Endothelial cell of umbilical vein (primary cell): Measurements from ENCODE around the gene AKT3. TPM values are rescaled to one million over a fixed set of nuclear protein-coding genes. Genes with fewer than 3 reads are reported as not detected.

Source experiments
- BruUV-seq: library from RNA; stranded (reverse); fragments of 400-500 nt; replicated peaks from 2 replicates; lab custom pipeline; 2021; lab: Mats Ljungman, UMichigan
- CTCF ChIA-PET: fragments of 300-600, 350-600 bp; sonication (Branson Sonifier 250); formaldehyde crosslinking; loops from one replicate; lab custom pipeline; 2021; ENCODE audit warnings: antibody characterized with exemption, inconsistent platforms; lab: Charles Lee
- POLR2A ChIA-PET: fragments of 300-600, 350-600 bp; sonication (Branson Sonifier 250); formaldehyde crosslinking; loops from one replicate; lab custom pipeline; 2021; ENCODE audit warnings: antibody characterized with exemption, inconsistent platforms; lab: Charles Lee
- DNase-seq: peaks from one replicate; pipeline ENCODE4 v3.0.0-alpha.2; 2011; ENCODE audit warnings: low read depth, low spot score
- FAIRE-seq: peaks from 2 replicates; lab custom pipeline; 2011; peaks lifted over from hg19 to GRCh38; lab: Jason Lieb, UNC
- H2AFZ ChIP-seq: 2 replicates; pipeline ENCODE4 v1.6.0; 2012; ENCODE audit warnings: low read depth, low read length, control low read depth, inconsistent platforms
- H3K27ac ChIP-seq: 2 replicates; pipeline ENCODE4 v1.5.1; 2011; ENCODE audit warnings: low read depth, mild to moderate bottlenecking, control low read depth, low read length, moderate library complexity; ENCODE audit not compliant: insufficient read depth
- H3K27me3 ChIP-seq, 2 experiments: 2 replicates each; pipeline versions ENCODE4 v1.6.0 to v1.6.1; 2011; ENCODE audit warnings: low read length in 2 of 2, mixed read lengths in 1 of 2; ENCODE audit not compliant: control insufficient read depth in 2 of 2, insufficient read depth in 2 of 2
- H3K36me3 ChIP-seq, 2 experiments: 2 replicates in 1 of 2; 3 replicates in 1 of 2; pipeline ENCODE4 v1.5.1; 2011; ENCODE audit warnings: low read length in 2 of 2, mild to moderate bottlenecking in 1 of 2, moderate library complexity in 1 of 2; ENCODE audit not compliant: control insufficient read depth in 2 of 2, insufficient read depth in 2 of 2; ENCODE audit errors: extremely low read depth in 1 of 2
- H3K4me1 ChIP-seq: 3 replicates; pipeline ENCODE4 v1.5.1; 2011; ENCODE audit warnings: mild to moderate bottlenecking, low read length; ENCODE audit not compliant: control insufficient read depth, insufficient read depth; ENCODE audit errors: extremely low read depth
- H3K4me2 ChIP-seq: 2 replicates; pipeline ENCODE4 v1.6.1; 2011; ENCODE audit warnings: low read length, control low read depth, mixed read lengths; ENCODE audit not compliant: insufficient read depth
- H3K4me3 ChIP-seq, 3 experiments: fragments of 200-600 bp in 1 of 3; sonication (generic), shearing (Covaris generic) in 1 of 3; replicated peaks in 1 of 3; 2 replicates each; pipeline ENCODE4 v1.5.1; 2011 to 2016; ENCODE audit warnings: control low read depth in 3 of 3, low read length in 3 of 3, mild to moderate bottlenecking in 2 of 3, inconsistent platforms in 1 of 3, low read depth in 1 of 3, moderate library complexity in 1 of 3; ENCODE audit not compliant: insufficient read depth in 1 of 3
- H3K79me2 ChIP-seq: 2 replicates; pipeline ENCODE4 v1.6.0; 2012; ENCODE audit warnings: low read length, inconsistent platforms; ENCODE audit not compliant: control insufficient read depth, insufficient read depth
- H3K9ac ChIP-seq: replicated peaks from 2 replicates; pipeline ENCODE3; 2011; ENCODE audit warnings: low read length, control low read depth; ENCODE audit not compliant: insufficient read depth; ENCODE audit errors: extremely low read depth
- H3K9me1 ChIP-seq: replicated peaks from 3 replicates; pipeline ENCODE4 v1.6.0; 2011; ENCODE audit warnings: mild to moderate bottlenecking, low read length; ENCODE audit not compliant: control insufficient read depth, insufficient read depth; ENCODE audit errors: extremely low read depth
- H3K9me3 ChIP-seq: replicated peaks from 2 replicates; pipeline ENCODE4 v1.5.1; 2012; ENCODE audit warnings: low read length, inconsistent platforms; ENCODE audit not compliant: control insufficient read depth, insufficient read depth
- H4K20me1 ChIP-seq: replicated peaks from 2 replicates; pipeline ENCODE3; 2011; ENCODE audit warnings: mild to moderate bottlenecking, low read length; ENCODE audit not compliant: control insufficient read depth, insufficient read depth; ENCODE audit errors: extremely low read depth
- EZH2 ChIP-seq: IDR thresholded peaks from 2 replicates; pipeline ENCODE4 v1.6.1; 2012; ENCODE audit warnings: borderline replicate concordance, low read depth, mild to moderate bottlenecking, moderate library complexity, low read length, inconsistent platforms; ENCODE audit not compliant: severe bottlenecking
- FOS ChIP-seq: IDR thresholded peaks from 2 replicates; pipeline ENCODE4 v1.6.1; 2011; ENCODE audit warnings: mild to moderate bottlenecking, low read length, moderate library complexity, borderline replicate concordance; ENCODE audit not compliant: insufficient read depth
- GATA2 ChIP-seq: IDR thresholded peaks from 2 replicates; pipeline ENCODE4 v1.7.0; 2011; ENCODE audit warnings: low read depth, mild to moderate bottlenecking, moderate library complexity, mixed read lengths, low read length; ENCODE audit not compliant: insufficient read length, insufficient read depth
- JUN ChIP-seq: IDR thresholded peaks from 2 replicates; pipeline ENCODE4 v1.6.1; 2011; ENCODE audit warnings: borderline replicate concordance, low read depth; ENCODE audit not compliant: insufficient read length, insufficient read depth
- MYC ChIP-seq: IDR thresholded peaks from one replicate; pipeline ENCODE4 v1.6.1; 2011; ENCODE audit warnings: mild to moderate bottlenecking, low read depth, low read length
- POLR2A ChIP-seq: IDR thresholded peaks from 2 replicates; pipeline ENCODE4 v1.6.1; 2012; ENCODE audit warnings: low read depth, mild to moderate bottlenecking, control low read depth, low read length
- POLR2AphosphoS5 ChIP-seq: IDR thresholded peaks from 2 replicates; pipeline ENCODE4 v1.6.1; 2012; ENCODE audit warnings: low read depth, mild to moderate bottlenecking, control low read depth, low read length, moderate library complexity; ENCODE audit not compliant: insufficient read depth
- dilution Hi-C: fragments of 300-500 bp; cut with MboI; formaldehyde crosslinking; loops from one replicate; pipeline ENCODE4 v1.15.0; 2019; ENCODE audit warnings: low sequenced_read_pairs; ENCODE audit not compliant: extremely low pct_ligation_motif_present
- intact Hi-C: fragments of 100-400 bp; cut with micrococcal nuclease; formaldehyde crosslinking; loops from one replicate; pipeline ENCODE4 v1.10.0; 2022
- polyA plus RNA-seq, 4 experiments: library from polyadenylated mRNA; depleted of rRNA in 3 of 4; stranded (reverse) in 3 of 4; unstranded in 1 of 4; fragments of >200 nt; gene quantifications; 2 replicates each; pipeline versions ENCODE4 v1.2.1 to v1.2.3, GENCODE V29; 2011 to 2012; ENCODE audit warnings: missing spikeins in 1 of 4
- total RNA-seq: library from RNA; stranded (reverse); gene quantifications from 2 replicates; pipeline ENCODE4 v1.2.3, GENCODE V29; 2021
- TF ChIP-seq, protein P1 (sequence below): IDR thresholded peaks from 2 replicates; pipeline ENCODE4 v1.6.1; 2011; ENCODE audit not compliant: insufficient read depth, insufficient read length
- TF ChIP-seq, protein P2 (sequence below), 2 donors: IDR thresholded peaks; 1 replicate in 1 of 2; 2 replicates in 1 of 2; pipeline ENCODE4 v1.5.1; 2011; ENCODE audit warnings: low read length in 2 of 2, mild to moderate bottlenecking in 2 of 2, moderate library complexity in 2 of 2, control low read depth in 1 of 2, inconsistent platforms in 1 of 2, low read depth in 1 of 2; ENCODE audit not compliant: insufficient read depth in 1 of 2; ENCODE audit errors: extremely low read depth in 1 of 2

Gene AKT3
- total and polyA plus RNA-seq, 2 donors (not counting 3 experiments of a cell fraction or from before 2014, with no cell fraction given), result 20.6 to 97.1 TPM

DNA sequence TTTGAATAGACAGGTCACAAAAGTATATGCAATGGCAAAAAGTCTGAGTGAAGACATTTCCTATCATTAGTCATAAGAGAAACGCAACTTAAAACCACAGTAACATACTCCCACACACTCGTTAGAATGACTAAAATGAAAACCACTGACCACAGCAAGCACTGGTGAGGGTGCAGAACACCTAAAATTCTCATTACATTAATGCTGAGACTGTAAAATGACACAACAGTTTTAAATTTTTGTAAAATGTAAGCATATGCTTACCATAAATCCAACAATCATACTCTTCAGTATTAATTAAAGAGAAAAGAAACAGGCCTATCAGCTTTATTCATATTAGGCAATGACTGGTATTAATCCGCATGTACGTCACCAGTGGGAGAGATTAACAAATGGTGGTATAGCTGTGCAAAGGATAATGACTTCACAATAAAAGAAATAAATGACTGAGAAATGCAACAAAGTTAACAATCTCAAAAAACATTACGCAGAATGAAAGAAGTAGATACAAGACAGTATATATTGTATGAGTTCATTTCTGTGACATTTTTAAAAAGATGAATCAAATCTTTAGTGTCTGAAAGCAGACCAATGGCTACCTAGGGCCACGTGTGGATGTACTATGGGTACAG is 253.5 kb downstream of the AKT3 start:
- no TSS peak for BruUV-seq
- intact Hi-C loops, result no loop called here

More for the DNA sequence above, 253.5 kb downstream of the AKT3 start:
- Histone ChIP-seq H3K4me1 (peaks cover 2% of the 10 kb centered on the region), H3K27me3 (no peaks in the 10 kb centered on the region), H3K27ac (no peak overlapping the region), H3K36me3 (no peaks in the 10 kb centered on the region), H4K20me1 (no peaks in the 10 kb centered on the region), H3K9me1 (no peaks in the 10 kb centered on the region), H3K4me3 (no peak overlapping the region), H3K9ac (no peak overlapping the region), H2AFZ (no peak overlapping the region), H3K79me2 (no peaks in the 10 kb centered on the region), H3K4me2 (no peak overlapping the region), H3K9me3 (no peaks in the 10 kb centered on the region)
- CTCF ChIA-PET, result no interaction called here
- FAIRE-seq (no peak), DNase-seq (no peak)
- TF ChIP-seq EZH2 (no peak), JUN (no peak), POLR2AphosphoS5 (no peak), GATA2 (no peak), MYC (no peak), POLR2A (no peak), FOS (peak; percentile 27)
- TF ChIP-seq, protein P1, sequence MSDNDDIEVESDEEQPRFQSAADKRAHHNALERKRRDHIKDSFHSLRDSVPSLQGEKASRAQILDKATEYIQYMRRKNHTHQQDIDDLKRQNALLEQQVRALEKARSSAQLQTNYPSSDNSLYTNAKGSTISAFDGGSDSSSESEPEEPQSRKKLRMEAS, result no peak
- TF ChIP-seq, protein P2, sequence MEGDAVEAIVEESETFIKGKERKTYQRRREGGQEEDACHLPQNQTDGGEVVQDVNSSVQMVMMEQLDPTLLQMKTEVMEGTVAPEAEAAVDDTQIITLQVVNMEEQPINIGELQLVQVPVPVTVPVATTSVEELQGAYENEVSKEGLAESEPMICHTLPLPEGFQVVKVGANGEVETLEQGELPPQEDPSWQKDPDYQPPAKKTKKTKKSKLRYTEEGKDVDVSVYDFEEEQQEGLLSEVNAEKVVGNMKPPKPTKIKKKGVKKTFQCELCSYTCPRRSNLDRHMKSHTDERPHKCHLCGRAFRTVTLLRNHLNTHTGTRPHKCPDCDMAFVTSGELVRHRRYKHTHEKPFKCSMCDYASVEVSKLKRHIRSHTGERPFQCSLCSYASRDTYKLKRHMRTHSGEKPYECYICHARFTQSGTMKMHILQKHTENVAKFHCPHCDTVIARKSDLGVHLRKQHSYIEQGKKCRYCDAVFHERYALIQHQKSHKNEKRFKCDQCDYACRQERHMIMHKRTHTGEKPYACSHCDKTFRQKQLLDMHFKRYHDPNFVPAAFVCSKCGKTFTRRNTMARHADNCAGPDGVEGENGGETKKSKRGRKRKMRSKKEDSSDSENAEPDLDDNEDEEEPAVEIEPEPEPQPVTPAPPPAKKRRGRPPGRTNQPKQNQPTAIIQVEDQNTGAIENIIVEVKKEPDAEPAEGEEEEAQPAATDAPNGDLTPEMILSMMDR (IDR thresholded peaks at IDR 0.05; ENCODE audit: extremely low read depth in 1 of 2, insufficient read depth in 1 of 2, low read depth in 1 of 2, low read length in 2 of 2), result no peak
- dilution Hi-C loops, result no loop called here
- POLR2A ChIA-PET, result no interaction called here
